RWPE1 (cell line): ENCODE data around the gene F8.

ENCODE experiments used
- CTCF ChIA-PET: fragments of 350-600 bp; sonication (Branson Sonifier 250); formaldehyde crosslinking; extraction: SDS; loops from one replicate; lab custom pipeline; 2021; lab: Yijun Ruan, JAX
- POLR2A ChIA-PET: fragments of 400-600 bp; formaldehyde crosslinking; extraction: SDS; loops from one replicate; lab custom pipeline; 2020; ENCODE audit warnings: antibody characterized with exemption; ENCODE audit not compliant: low non-redundant PET; lab: Yijun Ruan, JAX
- DNase-seq: peaks from one replicate; pipeline ENCODE4 v3.0.0; 2012; ENCODE audit warnings: low spot score
- H3K27ac ChIP-seq: fragments of 450-650 bp; 2 replicates; pipeline ENCODE4 v1.5.1; 2017
- CTCF ChIP-seq: fragments of 450-650 bp; conservative IDR thresholded peaks from 2 replicates; pipeline ENCODE4 v1.5.1; 2017; ENCODE audit warnings: low read depth, mild to moderate bottlenecking

F8 gene

GRCh38 chrX:154793084-154793795, 229.3 kb downstream of the F8 start:
- POLR2A ChIA-PET = no interaction called here
- CTCF ChIA-PET = interaction anchor here (0.7 kb wide), 1 partner anchor 45 kb away, joined by 3 read pairs; no protein-coding TSS in a partner anchor

GRCh38 chrX:154791939-154792338, 230.6 kb downstream of the F8 start:
- ChIA-PET POLR2A (no interaction called here), CTCF (interaction anchor here (0.7 kb wide), 1 partner anchor 849 kb away, joined by 4 read pairs; no protein-coding TSS in a partner anchor)
- no peak for DNase-seq
- TF ChIP-seq CTCF = no peak
- no peak overlapping the region for H3K27ac ChIP-seq

More at GRCh38 chrX:154793084-154793795, 229.3 kb downstream of the F8 start:
- no peak for DNase-seq
- H3K27ac ChIP-seq = no peak overlapping the region
- no peak for TF ChIP-seq CTCF

DNA sequence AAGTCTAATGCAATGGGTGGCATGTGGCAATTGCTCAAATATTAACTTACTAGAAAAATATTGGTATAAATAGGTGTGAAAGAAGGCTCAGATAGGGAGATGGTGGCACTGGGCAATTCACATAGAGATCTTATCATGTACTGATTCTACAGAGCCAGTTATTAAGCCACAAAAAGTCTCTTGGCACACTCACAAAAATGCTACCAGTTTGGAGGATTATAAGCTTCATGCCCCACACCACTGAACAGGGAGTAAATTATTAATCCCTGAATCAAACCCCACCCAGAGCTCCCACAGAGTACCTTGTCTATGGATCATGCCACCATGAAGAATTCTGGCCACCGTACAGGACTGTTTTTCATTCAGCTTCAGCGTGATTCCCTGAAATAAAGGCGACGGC, 231.1 kb downstream of the F8 start:
- ChIA-PET CTCF (no interaction called here), POLR2A (no interaction called here)
- no peak overlapping the region for H3K27ac ChIP-seq
- DNase-seq = no peak
- no peak for TF ChIP-seq CTCF
